HepG2 (cell line): ENCODE data around the gene NEDD4L. TPM values are rescaled to one million over a fixed set of nuclear protein-coding genes. Genes with fewer than 3 reads are reported as not detected.

Source experiments
- ASH2L ChIP-seq: fragments of 300-600, 200-600 bp; sonication (generic); IDR thresholded peaks from 2 replicates; pipeline ENCODE4 v1.7.0; 2017; ENCODE audit warnings: low read depth, mild to moderate bottlenecking, moderate library complexity, mixed read lengths, low read length; ENCODE audit not compliant: insufficient read length
- CEBPG ChIP-seq: IDR thresholded peaks from 2 replicates; pipeline ENCODE4 v1.6.1; 2016
- GMEB1 ChIP-seq: sonication (generic); formaldehyde crosslinking; IDR thresholded peaks from 2 replicates; pipeline ENCODE4 v1.5.1; 2020; ENCODE audit warnings: missing genetic modification reagents, mild to moderate bottlenecking, borderline replicate concordance
- HDAC2 ChIP-seq: sonication (generic); formaldehyde crosslinking; IDR thresholded peaks from 2 replicates; pipeline ENCODE4 v1.4.0; 2020; ENCODE audit warnings: missing genetic modification reagents
- KLF9 ChIP-seq: IDR thresholded peaks from 2 replicates; pipeline ENCODE4 v1.6.1; 2016; ENCODE audit warnings: low read depth
- MLLT10 ChIP-seq: sonication (generic); formaldehyde crosslinking; IDR thresholded peaks from 2 replicates; pipeline ENCODE4 v1.4.0; 2020; ENCODE audit warnings: missing genetic modification reagents
- MYC ChIP-seq: sonication (generic); formaldehyde crosslinking; IDR thresholded peaks from 2 replicates; pipeline ENCODE4 v1.9.0; 2021; ENCODE audit warnings: missing genetic modification reagents, borderline replicate concordance
- PAF1 ChIP-seq: IDR thresholded peaks from 2 replicates; pipeline ENCODE4 v1.6.1; 2016; ENCODE audit warnings: missing genetic modification reagents, missing compliant biosample characterization
- POLR2AphosphoS5 ChIP-seq: IDR thresholded peaks from 2 replicates; pipeline ENCODE4 v1.6.1; 2012; ENCODE audit warnings: low read depth, low read length
- TBP ChIP-seq: sonication (generic); formaldehyde crosslinking; IDR thresholded peaks from 2 replicates; pipeline ENCODE4 v1.5.0; 2020; ENCODE audit warnings: missing genetic modification reagents
- ZNF256 ChIP-seq: sonication (generic); formaldehyde crosslinking; conservative IDR thresholded peaks from 2 replicates; pipeline ENCODE4 v1.4.0; 2020; ENCODE audit warnings: missing genetic modification reagents
- ZNF343 ChIP-seq: sonication (generic); formaldehyde crosslinking; IDR thresholded peaks from 2 replicates; pipeline ENCODE4 v1.4.0; 2020; ENCODE audit warnings: mild to moderate bottlenecking, missing genetic modification reagents
- ZNF790 ChIP-seq: sonication (generic); formaldehyde crosslinking; IDR thresholded peaks from 2 replicates; pipeline ENCODE4 v1.8.0; 2022; ENCODE audit warnings: missing genetic modification reagents, mild to moderate bottlenecking, borderline replicate concordance
- ZSCAN29 ChIP-seq: sonication (generic); formaldehyde crosslinking; conservative IDR thresholded peaks from 2 replicates; pipeline ENCODE4 v1.4.0; 2020; ENCODE audit warnings: mild to moderate bottlenecking, missing genetic modification reagents
- polyA plus RNA-seq, 8 experiments: library from polyadenylated mRNA; depleted of rRNA in 3 of 8; stranded (reverse) in 7 of 8; unstranded in 1 of 8; fragments of >200 nt; fragmentation: Illumina TruSeq in 4 of 8; extraction: Trizol in 4 of 8; gene quantifications; 2 replicates each; pipeline versions ENCODE4 v1.2.1 to v1.2.3, GENCODE V29; 2011 to 2016; ENCODE audit warnings: low read depth in 4 of 8, missing spikeins in 1 of 8, mixed read lengths in 1 of 8; ENCODE audit not compliant: insufficient read depth in 1 of 8
- total RNA-seq, 5 experiments: library from RNA; depleted of rRNA; stranded (reverse); fragments of >200 nt; fragmentation: Illumina TruSeq; extraction: Trizol; gene quantifications; 2 replicates each; pipeline ENCODE4 v1.2.3, GENCODE V29; 2016; ENCODE audit warnings: low read depth in 1 of 5
- TF ChIP-seq, protein P1 (sequence below): sonication (generic); formaldehyde crosslinking; IDR thresholded peaks from 2 replicates; pipeline ENCODE4 v1.4.0; 2020; ENCODE audit warnings: mild to moderate bottlenecking, missing genetic modification reagents
- TF ChIP-seq, protein P2 (sequence below): sonication (generic); formaldehyde crosslinking; IDR thresholded peaks from 2 replicates; pipeline ENCODE4 v1.8.0; 2022; ENCODE audit warnings: mild to moderate bottlenecking, missing genetic modification reagents, borderline replicate concordance
- TF ChIP-seq, protein P3 (sequence below): sonication (generic); formaldehyde crosslinking; IDR thresholded peaks from 2 replicates; pipeline ENCODE4 v1.4.0; 2020; ENCODE audit warnings: missing genetic modification reagents

The NEDD4L gene
- total and polyA plus RNA-seq, 2 of the 13 experiments (the other 11 are each of a cell fraction or from before 2014, with no cell fraction given): 168 to 390 TPM

DNA sequence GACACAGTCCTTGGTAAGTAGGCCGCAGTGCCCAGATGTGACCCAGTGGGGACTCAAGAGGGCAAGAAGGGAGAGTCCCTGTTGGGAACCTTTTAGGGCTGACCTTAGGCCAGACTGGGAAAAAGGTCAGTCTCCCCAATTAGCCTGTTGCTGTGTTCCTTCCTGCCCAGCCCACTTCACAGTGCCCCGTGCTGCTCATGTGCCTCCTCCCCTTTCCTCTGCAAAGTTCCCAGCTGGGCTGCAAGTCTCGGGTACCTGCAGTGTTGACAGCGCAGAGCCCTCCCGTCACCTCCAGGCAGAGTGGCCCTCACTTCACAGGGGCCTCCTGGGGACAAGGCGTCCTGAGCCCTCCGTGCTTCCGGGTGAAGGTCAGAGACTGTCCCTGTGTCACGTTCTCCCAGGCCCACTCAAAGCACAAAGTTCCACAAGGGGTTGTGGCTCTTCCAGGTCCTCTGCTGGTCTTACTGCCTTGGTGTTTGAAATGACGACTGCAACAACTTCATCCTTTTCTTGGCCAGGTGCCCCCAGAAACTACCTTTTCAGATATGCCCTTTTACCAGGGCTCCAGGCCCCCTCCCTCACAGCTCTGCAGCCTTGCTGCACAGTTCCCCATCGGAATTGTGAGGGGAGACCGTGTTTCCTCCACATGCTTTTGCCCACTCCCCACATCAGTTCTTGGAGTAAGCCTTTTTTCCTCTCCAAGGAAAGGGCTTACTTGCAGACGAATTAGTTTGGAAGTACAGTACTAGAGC lies 359.1 kb downstream of the NEDD4L start (continued):
- TF ChIP-seq KLF9 (CRISPR knock-in tag) (0 out of 2 replicates have a peak, but pooled peaks have one; percentile 55), POLR2AphosphoS5 (peak; percentile 35; the same call in 1 of the 2 replicates), HDAC2 (CRISPR knock-in tag) (peak; percentile 93), GMEB1 (CRISPR knock-in tag) (peak; percentile 61), ZNF343 (CRISPR knock-in tag) (no peak), ZNF256 (CRISPR knock-in tag) (no peak; the same call in 1 of the 2 replicates), PAF1 (CRISPR knock-in tag) (peak; percentile 97), ASH2L (no peak), MYC (peak; percentile 86; the same call in 1 of the 2 replicates), CEBPG (CRISPR knock-in tag) (peak; percentile 73), ZSCAN29 (CRISPR knock-in tag) (0 out of 2 replicates have a peak, but pooled peaks have one; percentile 56), ZNF790 (CRISPR knock-in tag) (peak; percentile 93), MLLT10 (no peak), TBP (CRISPR knock-in tag) (no peak)
- TF ChIP-seq, protein P1, sequence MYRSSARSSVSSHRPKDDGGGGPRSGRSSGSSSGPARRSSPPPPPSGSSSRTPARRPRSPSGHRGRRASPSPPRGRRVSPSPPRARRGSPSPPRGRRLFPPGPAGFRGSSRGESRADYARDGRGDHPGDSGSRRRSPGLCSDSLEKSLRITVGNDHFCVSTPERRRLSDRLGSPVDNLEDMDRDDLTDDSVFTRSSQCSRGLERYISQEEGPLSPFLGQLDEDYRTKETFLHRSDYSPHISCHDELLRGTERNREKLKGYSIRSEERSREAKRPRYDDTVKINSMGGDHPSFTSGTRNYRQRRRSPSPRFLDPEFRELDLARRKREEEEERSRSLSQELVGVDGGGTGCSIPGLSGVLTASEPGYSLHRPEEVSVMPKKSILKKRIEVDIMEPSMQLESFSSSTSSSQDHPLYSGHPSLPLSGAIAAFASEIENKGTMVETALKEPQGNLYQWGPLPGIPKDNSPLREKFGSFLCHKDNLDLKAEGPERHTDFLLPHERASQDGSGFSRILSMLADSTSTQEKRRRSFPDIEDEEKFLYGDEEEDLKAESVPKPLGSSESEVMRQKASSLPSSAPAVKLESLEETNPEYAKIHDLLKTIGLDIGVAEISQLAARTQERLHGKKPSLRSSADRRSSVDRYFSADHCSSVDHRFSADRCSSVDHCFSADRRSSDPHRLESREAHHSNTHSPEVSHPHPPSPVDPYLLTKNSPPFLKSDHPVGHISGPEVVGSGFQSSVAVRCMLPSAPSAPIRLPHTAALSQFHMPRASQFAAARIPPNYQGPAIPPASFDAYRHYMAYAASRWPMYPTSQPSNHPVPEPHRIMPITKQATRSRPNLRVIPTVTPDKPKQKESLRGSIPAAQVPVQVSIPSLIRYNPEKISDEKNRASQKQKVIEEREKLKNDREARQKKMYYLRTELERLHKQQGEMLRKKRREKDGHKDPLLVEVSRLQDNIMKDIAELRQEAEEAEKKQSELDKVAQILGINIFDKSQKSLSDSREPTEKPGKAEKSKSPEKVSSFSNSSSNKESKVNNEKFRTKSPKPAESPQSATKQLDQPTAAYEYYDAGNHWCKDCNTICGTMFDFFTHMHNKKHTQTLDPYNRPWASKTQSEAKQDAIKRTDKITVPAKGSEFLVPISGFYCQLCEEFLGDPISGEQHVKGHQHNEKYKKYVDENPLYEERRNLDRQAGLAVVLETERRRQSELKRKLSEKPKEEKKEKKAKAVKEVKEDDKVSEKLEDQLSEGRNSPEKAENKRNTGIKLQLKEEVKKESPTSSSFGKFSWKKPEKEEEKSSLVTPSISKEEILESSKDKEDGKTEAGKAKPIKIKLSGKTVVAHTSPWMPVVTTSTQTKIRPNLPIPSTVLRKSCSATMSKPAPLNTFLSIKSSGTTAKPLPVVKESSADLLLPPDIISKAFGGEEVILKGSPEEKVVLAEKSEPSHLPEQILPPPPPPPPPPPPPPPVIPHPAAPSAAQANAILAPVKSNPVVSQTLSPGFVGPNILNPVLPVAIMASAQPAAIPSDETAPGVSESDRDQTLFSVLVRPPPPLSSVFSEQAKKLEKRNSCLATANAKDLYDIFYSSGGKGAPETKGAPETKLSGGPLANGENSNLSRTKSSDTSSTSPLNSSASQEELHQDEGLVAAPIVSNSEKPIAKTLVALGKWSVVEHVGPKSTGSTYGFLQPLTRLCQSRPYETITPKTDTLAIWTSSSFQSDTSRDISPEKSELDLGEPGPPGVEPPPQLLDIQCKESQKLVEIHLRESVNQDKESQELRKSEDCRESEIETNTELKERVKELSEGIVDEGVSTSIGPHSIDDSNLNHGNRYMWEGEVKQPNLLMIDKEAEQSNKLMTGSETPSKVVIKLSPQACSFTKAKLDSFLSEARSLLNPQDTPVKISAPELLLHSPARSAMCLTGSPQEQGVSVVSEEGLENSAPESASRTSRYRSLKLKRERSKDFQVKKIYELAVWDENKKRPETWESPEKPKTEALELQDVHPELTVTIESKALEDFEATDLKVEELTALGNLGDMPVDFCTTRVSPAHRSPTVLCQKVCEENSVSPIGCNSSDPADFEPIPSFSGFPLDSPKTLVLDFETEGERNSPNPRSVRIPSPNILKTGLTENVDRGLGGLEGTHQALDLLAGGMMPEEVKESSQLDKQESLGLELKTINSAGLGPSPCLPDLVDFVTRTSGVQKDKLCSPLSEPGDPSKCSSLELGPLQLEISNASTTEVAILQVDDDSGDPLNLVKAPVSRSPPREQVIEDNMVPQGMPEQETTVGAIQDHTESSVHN (CRISPR knock-in tag): no peak; the same call in 1 of the 2 replicates
- TF ChIP-seq, protein P2, sequence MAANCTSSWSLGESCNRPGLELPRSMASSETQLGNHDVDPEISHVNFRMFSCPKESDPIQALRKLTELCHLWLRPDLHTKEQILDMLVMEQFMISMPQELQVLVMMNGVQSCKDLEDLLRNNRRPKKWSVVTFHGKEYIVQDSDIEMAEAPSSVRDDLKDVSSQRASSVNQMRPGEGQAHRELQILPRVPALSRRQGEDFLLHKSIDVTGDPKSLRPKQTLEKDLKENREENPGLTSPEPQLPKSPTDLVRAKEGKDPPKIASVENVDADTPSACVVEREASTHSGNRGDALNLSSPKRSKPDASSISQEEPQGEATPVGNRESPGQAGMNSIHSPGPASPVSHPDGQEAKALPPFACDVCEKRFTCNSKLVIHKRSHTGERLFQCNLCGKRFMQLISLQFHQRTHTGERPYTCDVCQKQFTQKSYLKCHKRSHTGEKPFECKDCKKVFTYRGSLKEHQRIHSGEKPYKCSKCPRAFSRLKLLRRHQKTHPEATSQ (CRISPR knock-in tag): peak; percentile 81; the same call in 1 of the 2 replicates
- TF ChIP-seq, protein P3, sequence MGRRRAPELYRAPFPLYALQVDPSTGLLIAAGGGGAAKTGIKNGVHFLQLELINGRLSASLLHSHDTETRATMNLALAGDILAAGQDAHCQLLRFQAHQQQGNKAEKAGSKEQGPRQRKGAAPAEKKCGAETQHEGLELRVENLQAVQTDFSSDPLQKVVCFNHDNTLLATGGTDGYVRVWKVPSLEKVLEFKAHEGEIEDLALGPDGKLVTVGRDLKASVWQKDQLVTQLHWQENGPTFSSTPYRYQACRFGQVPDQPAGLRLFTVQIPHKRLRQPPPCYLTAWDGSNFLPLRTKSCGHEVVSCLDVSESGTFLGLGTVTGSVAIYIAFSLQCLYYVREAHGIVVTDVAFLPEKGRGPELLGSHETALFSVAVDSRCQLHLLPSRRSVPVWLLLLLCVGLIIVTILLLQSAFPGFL (CRISPR knock-in tag): no peak
